ENCODE results near the gene FRRS1.

- TF ChIP-seq POLR2A (IDR thresholded peaks at IDR 0.05; ENCODE audit: low read depth, low read length), result no peak
- no peak for TF ChIP-seq CTCF (conservative IDR thresholded peaks at IDR 0.05; ENCODE audit: low read depth, low read length)
- no peak for TF ChIP-seq RFX5 (IDR thresholded peaks at IDR 0.05; ENCODE audit: low read depth, low read length)
- no peak for TF ChIP-seq CEBPB (IDR thresholded peaks at IDR 0.05; ENCODE audit: low read depth, low read length)
- TF ChIP-seq RAD21 (IDR thresholded peaks at IDR 0.05; ENCODE audit: low read length), result no peak
- no peak for TF ChIP-seq SMC3 (IDR thresholded peaks at IDR 0.05; ENCODE audit: low read depth, low read length)
- TF ChIP-seq MAZ (IDR thresholded peaks at IDR 0.05; ENCODE audit: borderline replicate concordance, low read depth, low read length), result no peak
- TF ChIP-seq ELK1 (IDR thresholded peaks at IDR 0.05; ENCODE audit: borderline replicate concordance, low read depth, low read length), result no peak
- TF ChIP-seq FOS (IDR thresholded peaks at IDR 0.05; ENCODE audit: low read depth, low read length), result no peak
- no peak for TF ChIP-seq RCOR1 (IDR thresholded peaks at IDR 0.05; ENCODE audit: insufficient replicate concordance, low read length)
These were observed 104.7 kb downstream of the FRRS1 start for GRCh38 chr1:99661780-99662179.

Data from IMR-90 (cell line).